A549 (cell line): ENCODE measurements around the gene ANG. TPM values are rescaled to one million over a fixed set of nuclear protein-coding genes. Genes with fewer than 3 reads are reported as not detected.
A peak's percentile ranks its signal among the peaks of the same experiment; 100 is the strongest.

ENCODE experiments used
- ATAC-seq, 2 experiments: fragments of 200-7000 bp in 1 of 2; fragments of >200 bp in 1 of 2; cut with Nextera tagmentation in 1 of 2; cut with Tn5 transposase in 1 of 2; 3 replicates each; pipeline versions ENCODE4 v1.8.0 to v1.9.1; 2018 to 2020; ENCODE audit warnings: mild to moderate bottlenecking in 1 of 2, moderate library complexity in 1 of 2
- CTCF ChIA-PET: fragments of 300-600 bp; sonication (Branson Sonifier 250); formaldehyde crosslinking; extraction: SDS; loops from one replicate; lab custom pipeline; 2021; ENCODE audit warnings: antibody characterized with exemption, inconsistent platforms; lab: Yijun Ruan, JAX
- POLR2A ChIA-PET: fragments of 350-600 bp; formaldehyde crosslinking; extraction: SDS; loops from one replicate; lab custom pipeline; 2021; ENCODE audit warnings: antibody characterized with exemption, inconsistent platforms; lab: Yijun Ruan, JAX
- DNase-seq, 2 experiments: peaks; one replicate each; pipeline versions ENCODE4 v3.0.0 to v3.0.0-alpha.2; 2011 to 2016; ENCODE audit warnings: low read depth in 1 of 2, low spot score in 1 of 2
- FAIRE-seq: peaks from 2 replicates; lab custom pipeline; 2011; peaks lifted over from hg19 to GRCh38; lab: Jason Lieb, UNC
- H3K27ac ChIP-seq, 2 experiments: fragments of >200 bp; sonication (Bioruptor Twin); formaldehyde crosslinking; 3 replicates each; pipeline ENCODE4 v1.5.1; 2016 to 2017
- H3K4me1 ChIP-seq: fragments of >200 bp; sonication (Bioruptor Twin); formaldehyde crosslinking; 3 replicates; pipeline ENCODE4 v1.6.1; 2016
- H3K4me2 ChIP-seq: fragments of >200 bp; sonication (Bioruptor Twin); formaldehyde crosslinking; 3 replicates; pipeline ENCODE4 v1.6.1; 2016
- H3K4me3 ChIP-seq: fragments of >200 bp; sonication (Bioruptor Twin); formaldehyde crosslinking; 3 replicates; pipeline ENCODE4 v1.5.1; 2016
- H3K9me3 ChIP-seq: fragments of >200 bp; sonication (Bioruptor Twin); formaldehyde crosslinking; 3 replicates; pipeline ENCODE4 v1.6.1; 2016
- BCL3 ChIP-seq: fragments of >200 bp; sonication (Bioruptor Twin); formaldehyde crosslinking; IDR thresholded peaks from 3 replicates; pipeline ENCODE4 v1.6.1; 2016
- CHD4 ChIP-seq: fragments of 200-600 bp; sonication (generic); IDR thresholded peaks from 2 replicates; pipeline ENCODE4 v1.6.1; 2016; ENCODE audit warnings: antibody characterized with exemption, mild to moderate bottlenecking, borderline replicate concordance
- CTCF ChIP-seq: fragments of >200 bp; sonication (Bioruptor Twin); formaldehyde crosslinking; IDR thresholded peaks from 3 replicates; pipeline ENCODE4 v1.5.1; 2016
- E2F6 ChIP-seq: IDR thresholded peaks from 2 replicates; pipeline ENCODE4 v1.6.1; 2012; ENCODE audit warnings: low read depth, borderline replicate concordance
- EHMT2 ChIP-seq: fragments of 200-600 bp; sonication (generic); IDR thresholded peaks from 2 replicates; pipeline ENCODE4 v1.6.1; 2016; ENCODE audit warnings: antibody characterized with exemption, low read depth, mild to moderate bottlenecking, moderate library complexity
- ELK1 ChIP-seq: fragments of 150-350 bp; IDR thresholded peaks from 2 replicates; pipeline ENCODE4 v1.6.1; 2014; ENCODE audit warnings: low read depth, mild to moderate bottlenecking, low read length
- ESRRA ChIP-seq: fragments of 150-350 bp; IDR thresholded peaks from 2 replicates; pipeline ENCODE4 v1.6.1; 2014; ENCODE audit warnings: mild to moderate bottlenecking, low read length, borderline replicate concordance
- GATA3 ChIP-seq: IDR thresholded peaks from 2 replicates; pipeline ENCODE4 v1.6.1; 2012; ENCODE audit warnings: borderline replicate concordance
- HOXB13 ChIP-seq: fragments of 250-450 bp; sonication (Bioruptor Pico); IDR thresholded peaks from 2 replicates; pipeline ENCODE4 v1.5.0; 2020; ENCODE audit warnings: low read depth, mild to moderate bottlenecking, moderate library complexity
- JUN ChIP-seq, 2 experiments: fragments of >200 bp; sonication (Bioruptor Twin); formaldehyde crosslinking; IDR thresholded peaks; 2 replicates in 1 of 2; 3 replicates in 1 of 2; pipeline ENCODE4 v1.6.1; 2016 to 2017
- JUNB ChIP-seq: fragments of >200 bp; sonication (Bioruptor Twin); formaldehyde crosslinking; IDR thresholded peaks from 2 replicates; pipeline ENCODE4 v1.6.1; 2016
- MAFK ChIP-seq: fragments of 450-650 bp; IDR thresholded peaks from 2 replicates; pipeline ENCODE4 v1.6.1; 2014; ENCODE audit not compliant: partially characterized antibody
- NR3C1 ChIP-seq: fragments of >200 bp; sonication (Bioruptor Twin); formaldehyde crosslinking; IDR thresholded peaks from 3 replicates; pipeline ENCODE4 v1.6.1; 2017
- PHF8 ChIP-seq: fragments of 200-600 bp; sonication (generic); IDR thresholded peaks from 2 replicates; pipeline ENCODE4 v1.6.1; 2016; ENCODE audit warnings: low read depth, mild to moderate bottlenecking, antibody characterized with exemption, moderate library complexity, borderline replicate concordance
- POLR2A ChIP-seq: IDR thresholded peaks from 2 replicates; pipeline ENCODE4 v1.6.1; 2012; ENCODE audit warnings: mild to moderate bottlenecking, low read length
- RAD21 ChIP-seq, 2 experiments: fragments of >200 bp in 1 of 2; sonication (Bioruptor Twin) in 1 of 2; formaldehyde crosslinking in 1 of 2; IDR thresholded peaks in 1 of 2; conservative IDR thresholded peaks in 1 of 2; 2 replicates in 1 of 2; 3 replicates in 1 of 2; pipeline ENCODE4 v1.6.1; 2012 to 2018; ENCODE audit warnings: inconsistent platforms in 1 of 2
- RCOR1 ChIP-seq: fragments of 150-350 bp; IDR thresholded peaks from 2 replicates; pipeline ENCODE4 v1.6.1; 2014; ENCODE audit warnings: antibody characterized with exemption, low read length, low read depth
- REST ChIP-seq: fragments of 200-600 bp; sonication (generic); IDR thresholded peaks from 2 replicates; pipeline ENCODE4 v1.6.1; 2016; ENCODE audit warnings: antibody characterized with exemption, mild to moderate bottlenecking, moderate library complexity
- RFX5 ChIP-seq: fragments of 450-650 bp; IDR thresholded peaks from 2 replicates; pipeline ENCODE4 v1.7.1; 2014; ENCODE audit warnings: antibody characterized with exemption, mild to moderate bottlenecking, moderate library complexity
- SMC3 ChIP-seq: fragments of >200 bp; sonication (Bioruptor Twin); formaldehyde crosslinking; IDR thresholded peaks from 3 replicates; pipeline ENCODE4 v1.6.1; 2018; ENCODE audit warnings: inconsistent platforms
- SREBF2 ChIP-seq: fragments of 450-650 bp; IDR thresholded peaks from 2 replicates; pipeline ENCODE4 v1.6.1; 2014; ENCODE audit warnings: mild to moderate bottlenecking, moderate library complexity
- ZNF302 ChIP-seq: fragments of 250-450 bp; sonication (Bioruptor Pico); IDR thresholded peaks from 2 replicates; pipeline ENCODE4 v1.9.0; 2021; ENCODE audit warnings: inconsistent platforms, mild to moderate bottlenecking, moderate library complexity
- WGBS: methylation state at CpG from one replicate; pipeline ENCODE4 v1.1.6; 2017; ENCODE audit errors: missing lambda C conversion rate; 5-methylcytosine and 5-hydroxymethylcytosine counted together
- polyA plus RNA-seq, 4 experiments: library from polyadenylated mRNA; depleted of rRNA in 3 of 4; stranded (reverse); fragments of >200 nt; fragmentation: RNase III in 1 of 4; extraction: RNeasy Plus Mini Kit Qiagen cat#74134 plus additional on column Dnase treatment in 1 of 4; gene quantifications; 2 replicates in 3 of 4; 3 replicates in 1 of 4; pipeline ENCODE4 v1.2.3, GENCODE V29; 2011 to 2017
- TF ChIP-seq, protein P1 (sequence below): IDR thresholded peaks from 2 replicates; pipeline ENCODE4 v1.6.1; 2012

ANG gene
- polyA plus RNA-seq, 2 of the 4 experiments (the other 2 are of a cell fraction), result 10.5 to 35.4 TPM

DNA sequence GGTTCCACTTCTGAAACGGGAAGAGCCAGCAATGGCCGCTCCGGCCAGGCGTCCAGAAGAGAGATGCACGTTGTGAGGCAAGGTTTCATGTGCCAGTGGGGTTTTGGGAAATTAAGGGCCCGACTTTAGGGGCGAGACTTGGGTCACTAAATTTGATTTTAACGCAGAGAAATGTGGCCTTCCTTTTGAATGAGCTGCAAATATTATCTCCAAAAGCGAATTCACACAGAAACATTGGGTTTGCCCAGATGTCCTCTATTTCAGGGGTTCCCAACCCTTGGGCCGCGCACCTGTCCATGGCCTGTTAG is 6.5 kb upstream of the ANG start:
- ChIA-PET POLR2A (interaction anchor here (0.8 to 5.1 kb wide), 18 partner anchors 8 to 339 kb away, joined by 3 to 46 read pairs (median 4); partner anchors contain the start of genes APEX1, PARP2 and TEP1), CTCF (interaction anchor here (0.9 to 13.8 kb wide), 12 partner anchors 9 to 358 kb away, joined by 3 to 191 read pairs (median 6); no protein-coding TSS in a partner anchor)
- no peak for FAIRE-seq
- H3K9me3 ChIP-seq, result no peaks in the 10 kb centered on the region
- peak in 1 of 2 experiments; percentile 4; a peak in 1 of 6 replicates for ATAC-seq
- no peak for TF ChIP-seq HOXB13 (CRISPR knock-in tag)
- no peak for TF ChIP-seq SMC3
- TF ChIP-seq JUNB, result no peak
- TF ChIP-seq NR3C1, result no peak
- no peak for TF ChIP-seq ESRRA
- peaks cover 28% of the 10 kb centered on the region for H3K4me1 ChIP-seq
- peak overlapping the region; percentile 95 for H3K27ac ChIP-seq
- no peak for DNase-seq
- H3K4me2 ChIP-seq, result peak overlapping the region; percentile 81
- 2% methylated on average over 11 of the region's 11 CpGs for WGBS
- H3K4me3 ChIP-seq, result peak overlapping the region; percentile 58

DNA sequence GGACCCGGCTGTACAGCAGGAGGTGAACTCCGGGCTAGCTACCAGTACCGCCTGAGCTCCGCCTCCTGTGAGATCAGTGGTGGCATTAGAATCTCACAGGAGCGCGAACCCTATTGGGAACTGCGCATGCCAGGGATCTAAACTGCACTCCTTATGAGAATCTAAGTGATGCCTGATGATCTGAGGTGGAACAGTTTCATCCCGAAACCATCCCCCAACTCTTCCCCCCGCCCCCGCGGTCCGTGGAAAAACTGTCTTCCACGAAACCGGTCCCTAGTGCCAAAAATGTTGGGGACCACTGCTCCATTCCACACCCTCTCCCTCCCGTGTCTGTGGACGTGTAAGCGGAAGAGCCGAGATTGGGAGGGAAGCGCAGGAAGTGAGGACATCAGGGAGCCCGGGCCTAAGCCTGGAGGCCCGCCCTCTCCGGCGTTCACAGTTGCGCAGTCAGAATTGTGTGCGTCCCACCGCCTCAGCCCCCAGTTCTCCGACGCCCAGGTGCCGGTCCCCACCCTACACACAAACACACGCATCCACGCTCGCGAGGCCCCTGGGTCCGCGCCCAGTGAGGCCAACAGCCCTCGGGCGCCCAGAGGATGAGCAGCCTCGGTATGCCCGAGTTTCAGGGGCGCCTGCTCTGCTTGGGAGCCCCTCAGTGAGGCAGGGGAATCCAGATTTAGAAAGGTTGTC is 6.0 kb upstream of the ANG start:
- Histone ChIP-seq H3K9me3 (no peaks in the 10 kb centered on the region), H3K4me1 (peaks cover 33% of the 10 kb centered on the region), H3K4me3 (peak overlapping the region; percentile 58), H3K4me2 (peak overlapping the region; percentile 81), H3K27ac (peak overlapping the region; percentile 95)
- WGBS, result 1% methylated on average over 32 of the region's 40 CpGs
- CTCF ChIA-PET, result interaction anchor here (0.7 to 13.8 kb wide), 14 partner anchors 9 to 357 kb away, joined by 3 to 191 read pairs (median 4); no protein-coding TSS in a partner anchor
- FAIRE-seq (no peak), ATAC-seq (peak; percentile 67 to 77), DNase-seq (peak; percentile 81 to 96)
- TF ChIP-seq E2F6, result 0 out of 2 replicates have a peak, but pooled peaks have one; percentile 56
- no peak for TF ChIP-seq CHD4
- peak; percentile 80 to 86 for TF ChIP-seq JUN (IDR thresholded peaks at IDR 0.05)
- TF ChIP-seq POLR2A, result peak; percentile 80
- TF ChIP-seq GATA3, result no peak
- TF ChIP-seq SREBF2, result no peak
- no peak for TF ChIP-seq ELK1
- no peak for TF ChIP-seq RCOR1
- no peak for TF ChIP-seq EHMT2
- TF ChIP-seq RAD21 (conservative IDR thresholded peaks at IDR 0.05 in 1 of 2, IDR thresholded peaks at IDR 0.05 in 1 of 2), result no peak
- peak; percentile 95; the same call in 2 of the 3 replicates for TF ChIP-seq BCL3
- peak; percentile 43 for TF ChIP-seq REST
- TF ChIP-seq CTCF, result no peak
- TF ChIP-seq RFX5, result no peak
- peak; percentile 3 for TF ChIP-seq MAFK
- TF ChIP-seq, protein P1, sequence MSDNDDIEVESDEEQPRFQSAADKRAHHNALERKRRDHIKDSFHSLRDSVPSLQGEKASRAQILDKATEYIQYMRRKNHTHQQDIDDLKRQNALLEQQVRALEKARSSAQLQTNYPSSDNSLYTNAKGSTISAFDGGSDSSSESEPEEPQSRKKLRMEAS, result peak; percentile 60; the same call in 1 of the 2 replicates
- peak; percentile 81 for TF ChIP-seq PHF8
- no peak for TF ChIP-seq ZNF302 (CRISPR knock-in tag)
- TF ChIP-seq ESRRA, result no peak
- POLR2A ChIA-PET, result interaction anchor here (0.7 to 5.1 kb wide), 23 partner anchors 8 to 340 kb away, joined by 3 to 46 read pairs (median 4); partner anchors contain the start of genes APEX1, PARP2, PNP and TEP1
